ENCODE measurements around the gene TSPAN19. TPM values are rescaled to one million over a fixed set of nuclear protein-coding genes. Genes with fewer than 3 reads are reported as not detected.

Gene TSPAN19
- total and polyA plus RNA-seq, 2 donors (not counting 3 experiments of a cell fraction or from before 2014, with no cell fraction given) = not detected

DNA sequence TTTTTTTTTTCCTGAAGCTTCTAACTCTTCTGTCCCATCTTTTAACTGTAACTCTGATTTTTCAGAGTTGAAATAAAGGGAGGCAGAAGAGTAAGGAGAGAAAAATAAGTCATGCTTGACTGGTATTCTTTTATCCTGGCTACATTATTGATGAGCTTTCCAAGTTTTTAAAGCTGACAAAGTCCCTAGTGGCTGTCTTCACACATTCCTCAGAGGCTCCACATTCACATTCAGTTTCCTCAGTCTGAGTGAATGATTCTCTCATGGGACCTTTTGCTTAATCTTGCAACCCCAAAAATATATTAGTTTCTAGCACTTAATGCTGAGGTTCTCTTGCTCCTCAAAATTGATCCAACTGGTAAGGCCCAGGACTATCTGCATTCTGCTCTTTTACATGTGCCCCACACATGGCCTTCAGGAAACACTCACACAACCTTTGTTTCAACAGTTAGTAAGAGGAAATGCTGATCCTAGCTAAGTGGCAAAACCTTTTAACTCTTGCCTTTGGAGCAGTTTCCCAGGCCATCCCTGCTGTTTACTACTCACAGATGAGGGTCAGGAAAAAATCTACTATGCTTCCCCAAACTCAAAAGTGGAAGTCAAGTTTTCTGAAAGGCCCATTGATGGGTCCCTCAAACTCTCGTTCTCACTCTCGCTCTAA is 61.8 kb downstream of the TSPAN19 start:
- peaks cover 0 to 2% of the 10 kb centered on the region in 2 experiments for H3K27me3 ChIP-seq (ENCODE audit: control insufficient read depth in 2 of 2, insufficient read depth in 2 of 2, low read length in 2 of 2)
- dilution Hi-C loops (cut with MboI; ENCODE audit: extremely low pct_ligation_motif_present, low sequenced_read_pairs) (no loop called here), intact Hi-C loops (cut with micrococcal nuclease) (no loop called here)
- FAIRE-seq = no peak
- no peak for TF ChIP-seq JUN (IDR thresholded peaks at IDR 0.05; ENCODE audit: borderline replicate concordance, insufficient read depth, insufficient read length, low read depth)
- TF ChIP-seq, protein P1, sequence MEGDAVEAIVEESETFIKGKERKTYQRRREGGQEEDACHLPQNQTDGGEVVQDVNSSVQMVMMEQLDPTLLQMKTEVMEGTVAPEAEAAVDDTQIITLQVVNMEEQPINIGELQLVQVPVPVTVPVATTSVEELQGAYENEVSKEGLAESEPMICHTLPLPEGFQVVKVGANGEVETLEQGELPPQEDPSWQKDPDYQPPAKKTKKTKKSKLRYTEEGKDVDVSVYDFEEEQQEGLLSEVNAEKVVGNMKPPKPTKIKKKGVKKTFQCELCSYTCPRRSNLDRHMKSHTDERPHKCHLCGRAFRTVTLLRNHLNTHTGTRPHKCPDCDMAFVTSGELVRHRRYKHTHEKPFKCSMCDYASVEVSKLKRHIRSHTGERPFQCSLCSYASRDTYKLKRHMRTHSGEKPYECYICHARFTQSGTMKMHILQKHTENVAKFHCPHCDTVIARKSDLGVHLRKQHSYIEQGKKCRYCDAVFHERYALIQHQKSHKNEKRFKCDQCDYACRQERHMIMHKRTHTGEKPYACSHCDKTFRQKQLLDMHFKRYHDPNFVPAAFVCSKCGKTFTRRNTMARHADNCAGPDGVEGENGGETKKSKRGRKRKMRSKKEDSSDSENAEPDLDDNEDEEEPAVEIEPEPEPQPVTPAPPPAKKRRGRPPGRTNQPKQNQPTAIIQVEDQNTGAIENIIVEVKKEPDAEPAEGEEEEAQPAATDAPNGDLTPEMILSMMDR (IDR thresholded peaks at IDR 0.05; ENCODE audit: extremely low read depth in 1 of 2, insufficient read depth in 1 of 2, low read depth in 1 of 2, low read length in 2 of 2) = no peak
- TF ChIP-seq, protein P2, sequence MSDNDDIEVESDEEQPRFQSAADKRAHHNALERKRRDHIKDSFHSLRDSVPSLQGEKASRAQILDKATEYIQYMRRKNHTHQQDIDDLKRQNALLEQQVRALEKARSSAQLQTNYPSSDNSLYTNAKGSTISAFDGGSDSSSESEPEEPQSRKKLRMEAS (IDR thresholded peaks at IDR 0.05; ENCODE audit: insufficient read depth, insufficient read length) = no peak
- TF ChIP-seq MYC (IDR thresholded peaks at IDR 0.05; ENCODE audit: low read depth, low read length) = no peak
- TF ChIP-seq GATA2 (IDR thresholded peaks at IDR 0.05; ENCODE audit: insufficient read depth, insufficient read length, low read depth, low read length) = no peak
- no peak overlapping the region for H3K27ac ChIP-seq (ENCODE audit: insufficient read depth, low read depth, low read length)
- no peak overlapping the region for H3K4me3 ChIP-seq (replicated peaks in 1 of 3; ENCODE audit: insufficient read depth in 1 of 3, low read depth in 1 of 3, low read length in 3 of 3)
- CTCF ChIA-PET = interaction anchor here (1.3 to 2.5 kb wide), 3 partner anchors 24 to 92 kb away, joined by 5 to 11 read pairs (median 5); no protein-coding TSS in a partner anchor
- no peaks in the 10 kb centered on the region for H3K4me1 ChIP-seq (ENCODE audit: control insufficient read depth, extremely low read depth, insufficient read depth, low read length)
- no peaks in the 10 kb centered on the region for H3K79me2 ChIP-seq (ENCODE audit: control insufficient read depth, insufficient read depth, low read length)
- no peak overlapping the region for H3K9ac ChIP-seq (replicated peaks; ENCODE audit: extremely low read depth, insufficient read depth, low read length)
- H4K20me1 ChIP-seq (replicated peaks; ENCODE audit: control insufficient read depth, extremely low read depth, insufficient read depth, low read length) = no peaks in the 10 kb centered on the region
- no peaks in the 10 kb centered on the region for H3K9me3 ChIP-seq (replicated peaks; ENCODE audit: control insufficient read depth, insufficient read depth, low read length)
- H2AFZ ChIP-seq (ENCODE audit: low read depth, low read length) = no peak overlapping the region
- POLR2A ChIA-PET = interaction anchor here (0.6 kb wide), 1 partner anchor 14 kb away, joined by 4 read pairs; no protein-coding TSS in a partner anchor
- DNase-seq (ENCODE audit: low read depth, low spot score) = no peak
- no peaks in the 10 kb centered on the region for H3K36me3 ChIP-seq (ENCODE audit: control insufficient read depth in 2 of 2, extremely low read depth in 1 of 2, insufficient read depth in 2 of 2, low read length in 2 of 2)
- no peaks in the 10 kb centered on the region for H3K9me1 ChIP-seq (replicated peaks; ENCODE audit: control insufficient read depth, extremely low read depth, insufficient read depth, low read length)
- BruUV-seq (replicated peaks) = no TSS peak
- H3K4me2 ChIP-seq (ENCODE audit: insufficient read depth, low read length) = no peak overlapping the region
